ENCODE measurements around the gene CAB39. TPM values are rescaled to one million over a fixed set of nuclear protein-coding genes. Genes with fewer than 3 reads are reported as not detected.
A peak's percentile ranks its signal among the peaks of the same experiment; 100 is the strongest.

Gene CAB39
- polyA plus RNA-seq, 3 donors from 2014 or later, result 39.2 to 57.9 (median 39.3) TPM

DNA sequence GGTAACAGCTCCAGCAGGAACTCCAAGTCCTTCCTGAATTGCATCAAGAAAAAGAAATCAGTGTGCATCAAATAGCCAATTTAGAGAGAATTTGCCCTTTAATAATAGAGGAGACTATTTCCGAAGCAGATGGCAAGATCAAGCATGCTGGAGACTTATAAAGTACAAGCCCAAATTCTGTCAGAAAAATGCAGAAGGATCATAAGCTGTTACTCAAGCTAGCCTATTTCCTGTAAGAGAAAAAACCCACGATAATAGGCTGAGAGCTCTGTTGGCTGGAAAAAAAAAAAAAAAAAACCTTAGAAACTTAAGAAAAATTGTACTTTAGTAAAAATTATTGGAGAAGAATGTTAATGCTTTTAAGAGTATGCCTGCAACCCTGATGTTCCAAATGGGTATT, 127.7 kb downstream of the CAB39 start:
- Mint-ChIP-seq H3K4me1 (no peaks in the 10 kb centered on the region), H3K27me3 (ENCODE audit: low read depth in 3 of 3) (peaks cover 3 to 14% (median 13%) of the 10 kb centered on the region in 3 donors), H3K4me3 (no peak overlapping the region), H3K27ac (no peak overlapping the region), H3K9me3 (peaks cover 0 to 5% (median 3%) of the 10 kb centered on the region in 6 donors), H3K36me3 (peaks cover 0 to 3% (median 0%) of the 10 kb centered on the region in 3 donors)
- no peak for DNase-seq

DNA sequence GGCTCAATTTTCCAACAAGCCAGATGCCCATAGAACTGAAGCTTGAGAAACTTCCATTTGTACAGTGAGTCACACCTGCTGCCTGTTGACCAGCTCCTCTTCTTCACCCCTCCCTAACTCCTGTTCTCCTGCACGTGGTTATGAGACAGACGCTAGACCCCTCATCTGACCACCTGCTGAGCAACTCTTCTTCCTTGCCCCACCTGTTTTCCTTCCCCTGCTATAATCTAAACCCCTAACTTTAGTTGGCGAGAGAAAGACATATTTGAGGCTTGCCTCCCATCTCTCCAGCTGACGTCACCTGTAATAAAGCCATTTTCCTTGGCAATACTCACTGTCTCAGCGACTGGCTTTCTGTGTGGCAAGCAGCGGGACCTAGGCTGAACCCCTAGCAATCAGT, 129.8 kb downstream of the CAB39 start:
- no peak overlapping the region for H3K4me3 Mint-ChIP-seq
- no peak overlapping the region for H3K27ac Mint-ChIP-seq
- peaks cover 0 to 3% (median 0%) of the 10 kb centered on the region in 3 donors for H3K36me3 Mint-ChIP-seq
- no peaks in the 10 kb centered on the region for H3K4me1 Mint-ChIP-seq
- peaks cover 3 to 21% (median 13%) of the 10 kb centered on the region in 3 donors for H3K27me3 Mint-ChIP-seq (ENCODE audit: low read depth in 3 of 3)
- no peak for DNase-seq
- H3K9me3 Mint-ChIP-seq, result peaks cover 0 to 5% (median 1%) of the 10 kb centered on the region in 6 donors

DNA sequence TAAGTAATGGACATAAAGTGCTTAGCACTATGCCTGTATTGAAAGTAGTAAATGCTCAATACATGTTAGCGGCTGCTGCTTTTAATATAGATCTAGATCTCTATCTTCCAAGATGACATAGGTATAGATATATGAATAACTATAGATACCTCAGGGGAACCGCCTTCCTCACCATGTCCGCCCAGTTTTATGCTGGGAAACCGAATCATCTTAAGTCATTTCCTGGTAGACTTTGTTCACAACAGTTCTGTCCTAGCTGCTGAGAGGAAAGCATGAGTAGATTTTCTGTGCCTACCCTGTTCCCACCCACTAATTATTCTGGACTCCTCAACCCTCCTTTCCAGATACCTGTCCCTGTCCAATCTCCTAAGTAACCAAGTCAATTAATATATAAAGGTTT, 130.5 kb downstream of the CAB39 start:
- H3K27me3 Mint-ChIP-seq (ENCODE audit: low read depth in 3 of 3), result peaks cover 4 to 21% (median 15%) of the 10 kb centered on the region in 3 donors
- no peak overlapping the region for H3K27ac Mint-ChIP-seq
- peaks cover 0 to 2% of the 10 kb centered on the region in 2 donors for H3K4me1 Mint-ChIP-seq
- peaks cover 0 to 3% (median 0%) of the 10 kb centered on the region in 3 donors for H3K36me3 Mint-ChIP-seq
- peaks cover 0 to 4% (median 1%) of the 10 kb centered on the region in 6 donors for H3K9me3 Mint-ChIP-seq
- H3K4me3 Mint-ChIP-seq, result no peak overlapping the region
- no peak for DNase-seq

DNA sequence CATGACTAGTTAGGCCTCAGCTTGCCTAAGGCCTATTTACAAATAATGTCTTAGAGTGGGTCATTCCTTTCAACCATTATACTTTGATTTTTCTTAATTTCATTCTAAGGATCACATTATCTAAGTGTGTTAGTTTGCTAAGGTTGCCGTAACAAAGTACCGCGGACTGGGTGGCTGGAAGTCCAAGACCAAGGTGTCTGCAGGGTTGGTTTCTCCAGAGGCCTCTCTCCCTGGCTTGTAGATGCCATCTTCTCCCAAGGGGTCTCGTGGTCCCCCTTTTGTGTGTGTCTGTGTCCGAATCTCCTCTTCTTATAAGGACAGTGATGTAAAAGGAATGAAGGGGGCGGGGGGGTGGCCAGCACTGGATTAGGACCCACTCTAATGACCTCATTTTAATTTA, 133.7 kb downstream of the CAB39 start:
- no peak for DNase-seq
- Mint-ChIP-seq H3K4me3 (no peak overlapping the region), H3K27ac (no peak overlapping the region), H3K36me3 (peaks cover 0 to 5% (median 4%) of the 10 kb centered on the region in 3 donors), H3K9me3 (peaks cover 0 to 2% (median 0%) of the 10 kb centered on the region in 6 donors), H3K27me3 (ENCODE audit: low read depth in 3 of 3) (peaks cover 12 to 31% (median 15%) of the 10 kb centered on the region in 3 donors), H3K4me1 (peaks cover 0 to 2% of the 10 kb centered on the region in 2 donors)

DNA sequence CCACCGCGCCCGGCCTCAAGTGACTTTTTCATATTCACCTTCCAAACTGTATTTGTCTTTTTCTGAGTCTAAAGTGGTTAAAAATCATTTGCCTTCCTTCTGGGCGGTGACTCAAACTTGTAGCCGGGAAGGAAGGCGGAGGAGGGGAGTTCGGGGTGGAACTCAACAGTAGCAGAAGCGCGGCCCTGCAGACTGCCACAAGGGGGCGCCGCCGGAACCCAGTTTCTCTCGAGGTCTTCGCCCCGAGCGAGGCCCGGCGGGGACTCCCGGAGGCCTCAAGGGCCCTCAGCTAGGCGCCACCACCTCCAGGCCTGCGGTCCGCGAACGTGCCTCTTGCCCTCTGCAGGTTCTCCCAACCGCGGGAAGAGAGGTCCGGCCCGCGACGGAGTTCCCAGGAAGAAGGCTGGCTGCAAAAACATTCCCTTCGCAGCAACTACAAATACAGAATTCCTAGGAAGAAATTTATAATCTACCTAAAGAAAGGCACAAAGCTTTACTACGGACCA, 135.3 kb downstream of the CAB39 start:
- Mint-ChIP-seq H3K27me3 (ENCODE audit: low read depth in 3 of 3) (peaks cover 16 to 29% (median 20%) of the 10 kb centered on the region in 3 donors), H3K4me1 (peaks cover 0 to 2% of the 10 kb centered on the region in 2 donors)

DNA sequence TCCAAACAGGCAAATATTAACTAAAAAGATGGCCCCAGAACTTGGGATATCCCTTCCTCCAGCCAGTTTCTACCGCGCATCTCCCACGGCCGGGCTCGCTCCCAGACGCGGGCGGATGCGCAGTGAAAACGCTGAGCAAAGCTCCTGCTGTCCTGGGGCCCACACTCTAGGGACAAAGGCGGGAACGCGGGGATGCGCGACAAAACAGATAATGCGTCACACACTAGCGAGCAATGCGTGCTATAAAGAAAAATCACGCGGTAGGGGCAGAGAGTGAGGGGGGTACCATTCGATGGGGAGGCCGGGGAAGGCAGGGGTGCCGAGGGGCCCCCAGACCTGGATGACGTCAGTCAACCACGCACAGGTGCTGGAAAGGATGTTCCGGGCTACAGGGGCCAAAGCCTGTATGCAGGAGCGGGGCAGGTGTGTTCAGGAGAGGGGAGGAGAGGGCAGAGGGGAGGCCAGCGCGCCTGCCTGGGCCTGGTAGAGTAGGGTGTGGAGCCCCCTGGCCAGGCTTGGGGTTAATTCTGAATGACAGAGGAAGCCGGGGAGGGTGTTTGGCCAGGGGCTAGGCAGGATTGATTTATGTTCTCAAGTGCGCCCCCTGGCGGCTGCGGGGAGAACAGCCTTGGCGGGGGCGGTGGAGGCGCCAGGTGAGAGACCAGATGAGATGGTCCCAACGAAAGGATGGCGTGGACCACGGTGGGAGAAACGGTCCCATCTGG, 137.2 kb downstream of the CAB39 start:
- H3K36me3 Mint-ChIP-seq, result peaks cover 0 to 5% (median 4%) of the 10 kb centered on the region in 3 donors
- peaks cover 0 to 3% (median 0%) of the 10 kb centered on the region in 6 donors for H3K9me3 Mint-ChIP-seq
- no peak overlapping the region for H3K27ac Mint-ChIP-seq
- H3K27me3 Mint-ChIP-seq (ENCODE audit: low read depth in 3 of 3), result peaks cover 20 to 31% (median 21%) of the 10 kb centered on the region in 3 donors
- peaks cover 0 to 2% of the 10 kb centered on the region in 2 donors for H3K4me1 Mint-ChIP-seq
- no peak overlapping the region for H3K4me3 Mint-ChIP-seq
- peak; percentile 58 to 66 (median 60) for DNase-seq

More for the DNA sequence above, 135.3 kb downstream of the CAB39 start:
- no peak overlapping the region for H3K4me3 Mint-ChIP-seq
- DNase-seq, result peak; percentile 68 to 74 (median 69)
- no peak overlapping the region for H3K27ac Mint-ChIP-seq
- H3K36me3 Mint-ChIP-seq, result peaks cover 0 to 5% (median 4%) of the 10 kb centered on the region in 3 donors
- H3K9me3 Mint-ChIP-seq, result peaks cover 0 to 2% (median 0%) of the 10 kb centered on the region in 6 donors

DNA sequence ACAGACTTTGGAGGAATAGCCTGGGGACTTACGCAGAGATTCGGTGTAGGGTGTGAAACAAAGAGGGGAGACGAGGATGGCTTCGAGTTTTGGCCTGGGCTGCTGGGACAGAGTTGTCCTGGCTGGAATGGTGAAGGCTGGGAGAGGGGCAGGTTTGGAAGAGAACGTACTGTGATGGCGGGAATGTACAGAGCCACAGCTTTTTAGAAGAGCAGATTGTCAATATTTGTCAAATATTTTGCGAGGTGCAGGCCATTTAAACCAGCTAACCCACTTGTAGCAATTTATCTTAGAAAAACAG, 137.7 kb downstream of the CAB39 start:
- Mint-ChIP-seq H3K9me3 (peaks cover 0 to 3% (median 0%) of the 10 kb centered on the region in 6 donors), H3K4me1 (peaks cover 0 to 2% of the 10 kb centered on the region in 2 donors), H3K27ac (no peak overlapping the region), H3K36me3 (peaks cover 0 to 5% (median 4%) of the 10 kb centered on the region in 3 donors), H3K4me3 (no peak overlapping the region), H3K27me3 (ENCODE audit: low read depth in 3 of 3) (peaks cover 22 to 33% (median 22%) of the 10 kb centered on the region in 3 donors)
- DNase-seq, result no peak

DNA sequence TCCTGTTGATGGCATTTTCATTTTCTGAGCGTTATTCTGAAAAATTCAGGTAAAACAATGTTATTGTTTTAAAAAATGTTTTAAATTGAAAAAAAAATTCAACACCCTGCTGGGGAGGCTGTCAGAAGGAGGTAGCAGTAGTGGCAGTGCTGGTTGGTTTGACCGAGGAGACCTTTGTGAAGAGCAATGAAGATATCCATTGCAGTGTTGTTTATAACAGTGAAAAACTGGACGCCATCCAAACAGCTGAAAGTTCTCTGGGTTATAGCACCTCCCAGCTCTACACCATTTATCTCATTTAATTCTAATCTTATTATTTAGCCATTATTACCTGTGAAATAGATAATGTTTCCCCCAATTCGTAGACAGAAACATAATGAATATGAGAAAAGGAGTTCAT, 139.5 kb downstream of the CAB39 start:
- H3K36me3 Mint-ChIP-seq, result peaks cover 0 to 5% (median 4%) of the 10 kb centered on the region in 3 donors
- peaks cover 23 to 40% (median 29%) of the 10 kb centered on the region in 3 donors for H3K27me3 Mint-ChIP-seq (ENCODE audit: low read depth in 3 of 3)
- H3K4me3 Mint-ChIP-seq, result no peak overlapping the region

DNA sequence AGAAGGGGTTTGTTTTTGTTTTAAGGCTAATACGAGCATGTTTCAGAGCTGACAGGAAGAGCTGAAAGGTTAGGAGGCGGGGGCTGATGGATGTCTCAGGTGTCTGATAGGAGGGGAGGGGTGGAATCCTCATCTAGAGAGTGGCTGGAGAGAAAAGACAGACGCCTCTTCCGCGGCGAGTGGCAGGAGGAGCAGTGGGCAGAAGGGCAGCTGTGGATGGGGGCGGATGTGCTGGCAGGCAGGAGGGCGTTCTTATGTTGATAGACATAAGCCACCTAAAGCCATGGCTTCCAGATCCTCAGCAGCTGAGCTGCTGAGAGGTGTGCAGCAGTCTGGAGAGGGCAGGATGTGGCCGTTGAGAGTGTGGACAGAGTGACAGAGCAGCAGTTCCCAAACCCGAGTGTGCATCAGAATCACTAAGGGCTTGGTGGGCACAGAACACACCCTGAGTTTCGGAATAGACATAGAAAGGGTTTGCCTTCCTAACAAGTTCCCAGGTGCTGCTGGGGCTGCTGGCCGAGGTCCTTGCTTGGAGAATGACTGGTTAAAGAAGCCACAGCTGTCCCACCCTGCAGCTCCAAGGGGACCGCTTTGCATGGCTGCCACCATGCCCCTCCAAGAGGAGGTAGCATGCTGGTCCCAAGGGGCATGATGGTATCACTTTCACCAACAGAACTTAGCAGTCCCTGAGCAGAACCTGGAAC, 149.1 kb downstream of the CAB39 start:
- H3K9me3 Mint-ChIP-seq, result peaks cover 0 to 2% (median 0%) of the 10 kb centered on the region in 6 donors
- no peaks in the 10 kb centered on the region for H3K36me3 Mint-ChIP-seq
- H3K27me3 Mint-ChIP-seq (ENCODE audit: low read depth in 3 of 3), result peaks cover 27 to 51% (median 48%) of the 10 kb centered on the region in 3 donors
- peak overlapping the region in 3 of 5 donors; percentile 13 to 33 (median 26) for H3K4me3 Mint-ChIP-seq
- H3K27ac Mint-ChIP-seq, result no peak overlapping the region
- H3K4me1 Mint-ChIP-seq, result peaks cover 41 to 47% of the 10 kb centered on the region in 2 donors
- DNase-seq, result no peak

More for the DNA sequence above, 139.5 kb downstream of the CAB39 start:
- no peak overlapping the region for H3K27ac Mint-ChIP-seq
- H3K9me3 Mint-ChIP-seq, result peaks cover 0 to 3% (median 0%) of the 10 kb centered on the region in 6 donors
- no peak for DNase-seq
- peaks cover 0 to 2% of the 10 kb centered on the region in 2 donors for H3K4me1 Mint-ChIP-seq

DNA sequence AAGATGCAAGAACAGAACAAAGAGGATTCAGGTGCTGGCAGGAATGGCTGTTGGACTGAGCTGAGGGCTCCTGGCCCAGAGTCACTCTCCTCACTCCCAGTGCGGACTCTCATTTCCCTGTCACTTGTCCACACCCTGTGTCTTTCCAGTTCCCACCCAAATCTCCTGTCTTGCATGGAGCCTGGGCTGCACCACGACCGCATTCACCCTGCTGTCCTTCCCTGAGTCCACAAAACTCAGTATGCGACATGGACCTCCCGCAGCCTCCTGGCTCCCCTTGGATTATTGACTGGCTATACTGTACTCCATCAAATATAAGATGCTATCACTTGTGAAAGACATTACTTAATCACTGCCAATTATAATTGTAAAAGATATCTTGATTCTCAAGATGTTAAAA, 149.7 kb downstream of the CAB39 start:
- peaks cover 0 to 2% (median 0%) of the 10 kb centered on the region in 6 donors for H3K9me3 Mint-ChIP-seq
- H3K4me3 Mint-ChIP-seq, result peak overlapping the region in 1 of 5 donors; percentile 46
- peaks cover 47 to 53% of the 10 kb centered on the region in 2 donors for H3K4me1 Mint-ChIP-seq
- no peak overlapping the region for H3K27ac Mint-ChIP-seq
- DNase-seq, result no peak
- H3K27me3 Mint-ChIP-seq (ENCODE audit: low read depth in 3 of 3), result peaks cover 27 to 51% (median 47%) of the 10 kb centered on the region in 3 donors
- no peaks in the 10 kb centered on the region for H3K36me3 Mint-ChIP-seq

DNA sequence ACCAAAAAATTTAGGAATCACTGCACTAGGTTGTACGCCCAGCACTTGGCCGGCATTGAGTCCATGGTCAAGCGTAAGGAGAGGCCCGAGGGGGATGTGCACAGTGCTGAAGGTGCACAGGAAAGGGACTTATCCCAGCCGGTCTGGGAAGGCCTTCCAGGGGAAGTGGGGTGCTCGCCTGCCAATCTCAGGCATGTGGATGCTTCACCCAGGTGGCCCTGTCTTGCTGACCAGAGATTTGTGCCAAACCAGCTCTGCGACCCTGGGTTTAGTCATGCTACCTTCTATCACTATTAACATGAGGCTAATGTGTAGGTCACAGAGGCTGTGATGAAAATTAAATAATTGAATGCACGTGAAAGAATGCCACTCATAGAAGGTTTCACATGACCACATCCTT, 150.4 kb downstream of the CAB39 start:
- H3K9me3 Mint-ChIP-seq, result peaks cover 0 to 1% (median 0%) of the 10 kb centered on the region in 6 donors
- peaks cover 49 to 54% of the 10 kb centered on the region in 2 donors for H3K4me1 Mint-ChIP-seq
- peak overlapping the region; percentile 46 to 86 (median 50) for H3K4me3 Mint-ChIP-seq
- peaks cover 24 to 47% (median 40%) of the 10 kb centered on the region in 3 donors for H3K27me3 Mint-ChIP-seq (ENCODE audit: low read depth in 3 of 3)
- no peaks in the 10 kb centered on the region for H3K36me3 Mint-ChIP-seq
- H3K27ac Mint-ChIP-seq, result no peak overlapping the region
- DNase-seq, result no peak

DNA sequence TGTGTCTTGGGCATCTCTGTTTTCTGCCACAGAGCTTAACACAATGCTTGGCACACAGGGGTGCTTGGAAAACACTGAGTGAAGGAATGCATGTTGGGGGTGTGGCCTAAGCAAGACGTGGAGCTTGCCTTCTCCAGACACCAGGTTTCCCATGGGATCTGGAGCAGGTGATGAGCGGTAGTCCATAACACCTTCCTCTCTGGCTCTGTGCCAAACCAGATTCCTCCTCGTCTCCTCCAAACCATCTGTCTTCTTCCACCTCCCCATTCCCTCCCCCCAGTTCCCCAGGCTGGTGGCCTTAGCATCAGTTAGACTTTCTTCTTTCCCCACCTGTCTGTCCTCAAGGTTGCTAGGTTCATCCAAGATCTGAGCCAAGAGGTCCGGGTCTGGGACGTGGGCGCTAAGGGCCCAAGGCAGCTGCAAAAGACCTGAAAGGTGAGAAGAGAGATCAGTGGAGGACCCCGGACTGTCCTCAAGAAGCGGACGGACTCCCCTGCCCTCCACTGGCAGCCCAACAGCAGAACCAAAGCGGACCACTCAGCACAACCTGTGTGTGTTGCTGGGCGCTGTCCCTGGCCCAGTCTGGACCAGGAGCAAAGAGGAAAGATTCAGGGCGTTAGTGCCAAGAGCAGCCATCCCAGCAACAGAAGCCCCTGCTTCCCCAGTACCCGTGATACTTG, 150.9 kb downstream of the CAB39 start:
- Mint-ChIP-seq H3K4me1 (peaks cover 49 to 54% of the 10 kb centered on the region in 2 donors), H3K27ac (no peak overlapping the region), H3K27me3 (ENCODE audit: low read depth in 3 of 3) (peaks cover 23 to 46% (median 38%) of the 10 kb centered on the region in 3 donors)

DNA sequence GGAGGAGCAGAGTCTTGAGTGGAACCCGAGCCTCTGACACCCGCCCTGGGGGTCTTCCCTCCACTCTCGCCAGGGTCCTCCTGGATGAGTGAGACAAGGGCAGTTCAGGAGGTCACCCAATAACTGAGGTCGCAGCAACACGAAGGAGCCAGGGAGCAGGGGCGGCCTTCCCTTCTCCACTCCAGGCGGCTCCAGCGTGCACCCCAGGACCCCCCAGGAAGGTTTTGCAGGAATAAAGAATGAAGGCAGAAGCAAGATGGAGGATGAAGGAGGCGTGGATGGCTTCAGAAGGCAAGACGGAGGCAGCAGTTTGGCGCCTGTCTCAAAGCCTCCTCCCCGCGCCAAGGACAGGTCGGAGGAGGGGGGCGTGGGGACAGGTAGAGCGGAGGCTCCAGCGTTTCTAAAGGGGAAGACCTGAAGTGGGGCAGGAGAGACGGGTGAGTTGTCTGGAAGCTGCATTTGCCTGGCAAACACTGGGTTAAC, 151.5 kb downstream of the CAB39 start:
- Mint-ChIP-seq H3K9me3 (no peaks in the 10 kb centered on the region), H3K4me3 (peak overlapping the region; percentile 82 to 90 (median 86)), H3K4me1 (peaks cover 49 to 54% of the 10 kb centered on the region in 2 donors), H3K27me3 (ENCODE audit: low read depth in 3 of 3) (peaks cover 25 to 45% (median 40%) of the 10 kb centered on the region in 3 donors), H3K36me3 (no peaks in the 10 kb centered on the region), H3K27ac (peak overlapping the region in 3 of 6 donors; percentile 61 to 80 (median 67))
- DNase-seq, result no peak

More for the DNA sequence above, 150.9 kb downstream of the CAB39 start:
- Mint-ChIP-seq H3K9me3 (no peaks in the 10 kb centered on the region), H3K4me3 (peak overlapping the region; percentile 47 to 90 (median 86)), H3K36me3 (no peaks in the 10 kb centered on the region)
- no peak for DNase-seq
